Endothelial cell of umbilical vein (primary cell): ENCODE results near the gene G3BP2.

ENCODE experiments used
- EZH2 ChIP-seq: IDR thresholded peaks from 2 replicates; pipeline ENCODE4 v1.6.1; 2012; ENCODE audit warnings: borderline replicate concordance, low read depth, mild to moderate bottlenecking, moderate library complexity, low read length, inconsistent platforms; ENCODE audit not compliant: severe bottlenecking
- POLR2A ChIP-seq: IDR thresholded peaks from 2 replicates; pipeline ENCODE4 v1.6.1; 2012; ENCODE audit warnings: low read depth, mild to moderate bottlenecking, control low read depth, low read length
- POLR2AphosphoS5 ChIP-seq: IDR thresholded peaks from 2 replicates; pipeline ENCODE4 v1.6.1; 2012; ENCODE audit warnings: low read depth, mild to moderate bottlenecking, control low read depth, low read length, moderate library complexity; ENCODE audit not compliant: insufficient read depth
- TF ChIP-seq, protein P1 (sequence below), 2 donors: IDR thresholded peaks; 1 replicate in 1 of 2; 2 replicates in 1 of 2; pipeline ENCODE4 v1.5.1; 2011; ENCODE audit warnings: low read length in 2 of 2, mild to moderate bottlenecking in 2 of 2, moderate library complexity in 2 of 2, control low read depth in 1 of 2, inconsistent platforms in 1 of 2, low read depth in 1 of 2; ENCODE audit not compliant: insufficient read depth in 1 of 2; ENCODE audit errors: extremely low read depth in 1 of 2
- TF ChIP-seq, protein P2 (sequence below): IDR thresholded peaks from 2 replicates; pipeline ENCODE4 v1.6.1; 2011; ENCODE audit not compliant: insufficient read depth, insufficient read length

DNA sequence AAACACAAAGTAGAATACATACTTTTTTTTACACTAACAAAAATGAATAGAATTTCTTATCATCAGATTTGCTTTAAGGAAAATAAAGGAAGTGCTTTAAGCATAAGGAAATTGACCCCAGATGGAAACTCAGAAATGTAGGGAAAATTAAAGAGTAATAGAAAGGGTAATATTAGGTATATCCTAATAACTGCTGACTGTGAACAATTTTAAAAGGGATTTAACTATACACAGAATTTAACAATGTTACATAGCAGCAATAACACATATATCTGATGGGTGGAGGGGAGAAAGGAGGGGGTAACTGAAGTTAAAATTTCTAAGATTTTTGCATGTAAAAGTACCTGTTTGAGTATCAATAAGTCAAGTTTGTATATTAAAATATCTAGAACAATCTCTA lies 51.5 kb downstream of the G3BP2 start:
- TF ChIP-seq, protein P1, sequence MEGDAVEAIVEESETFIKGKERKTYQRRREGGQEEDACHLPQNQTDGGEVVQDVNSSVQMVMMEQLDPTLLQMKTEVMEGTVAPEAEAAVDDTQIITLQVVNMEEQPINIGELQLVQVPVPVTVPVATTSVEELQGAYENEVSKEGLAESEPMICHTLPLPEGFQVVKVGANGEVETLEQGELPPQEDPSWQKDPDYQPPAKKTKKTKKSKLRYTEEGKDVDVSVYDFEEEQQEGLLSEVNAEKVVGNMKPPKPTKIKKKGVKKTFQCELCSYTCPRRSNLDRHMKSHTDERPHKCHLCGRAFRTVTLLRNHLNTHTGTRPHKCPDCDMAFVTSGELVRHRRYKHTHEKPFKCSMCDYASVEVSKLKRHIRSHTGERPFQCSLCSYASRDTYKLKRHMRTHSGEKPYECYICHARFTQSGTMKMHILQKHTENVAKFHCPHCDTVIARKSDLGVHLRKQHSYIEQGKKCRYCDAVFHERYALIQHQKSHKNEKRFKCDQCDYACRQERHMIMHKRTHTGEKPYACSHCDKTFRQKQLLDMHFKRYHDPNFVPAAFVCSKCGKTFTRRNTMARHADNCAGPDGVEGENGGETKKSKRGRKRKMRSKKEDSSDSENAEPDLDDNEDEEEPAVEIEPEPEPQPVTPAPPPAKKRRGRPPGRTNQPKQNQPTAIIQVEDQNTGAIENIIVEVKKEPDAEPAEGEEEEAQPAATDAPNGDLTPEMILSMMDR (IDR thresholded peaks at IDR 0.05; ENCODE audit: extremely low read depth in 1 of 2, insufficient read depth in 1 of 2, low read depth in 1 of 2, low read length in 2 of 2), result no peak
- no peak for TF ChIP-seq EZH2
- TF ChIP-seq, protein P2, sequence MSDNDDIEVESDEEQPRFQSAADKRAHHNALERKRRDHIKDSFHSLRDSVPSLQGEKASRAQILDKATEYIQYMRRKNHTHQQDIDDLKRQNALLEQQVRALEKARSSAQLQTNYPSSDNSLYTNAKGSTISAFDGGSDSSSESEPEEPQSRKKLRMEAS, result no peak
- TF ChIP-seq POLR2A, result no peak
- no peak for TF ChIP-seq POLR2AphosphoS5
